GM20431 (cell line): ENCODE results near the gene NEK4.

ENCODE experiments used
- in situ Hi-C: fragments of 300-500 bp; cut with MseI, MboI; formaldehyde crosslinking; loops from one replicate; pipeline ENCODE4 v1.15.0; 2020; ENCODE audit warnings: low sequenced_read_pairs; ENCODE audit not compliant: unreplicated experiment

NEK4 gene

GRCh38 chr3:52770496-52771333 is at the start of gene NEK4:
Gene NEK4 (minus strand): TSS chr3:52770940. CDS start chr3:52770746, 194 bp downstream.
- in situ Hi-C loops: no loop called here

DNA sequence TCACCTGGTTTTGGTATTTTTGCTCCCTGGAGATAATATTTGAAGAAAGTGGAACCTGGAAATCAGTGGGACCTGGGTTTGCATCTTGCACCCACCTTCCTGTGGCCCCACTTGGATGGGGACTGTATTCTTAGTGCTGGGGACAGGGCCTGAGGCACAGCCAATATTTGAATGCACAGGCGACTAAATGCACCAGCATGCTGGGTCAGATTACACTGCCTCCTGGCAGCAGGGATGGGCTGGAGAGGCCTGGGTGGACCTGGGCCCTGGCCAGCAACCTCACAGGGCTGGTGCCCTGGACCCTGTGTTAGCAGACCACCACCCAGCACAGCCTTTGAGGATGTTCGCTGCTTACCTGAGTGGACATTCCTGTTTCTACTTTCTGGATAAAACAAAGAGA is 49.2 kb upstream of the NEK4 start:
- in situ Hi-C loops: no loop called here

DNA sequence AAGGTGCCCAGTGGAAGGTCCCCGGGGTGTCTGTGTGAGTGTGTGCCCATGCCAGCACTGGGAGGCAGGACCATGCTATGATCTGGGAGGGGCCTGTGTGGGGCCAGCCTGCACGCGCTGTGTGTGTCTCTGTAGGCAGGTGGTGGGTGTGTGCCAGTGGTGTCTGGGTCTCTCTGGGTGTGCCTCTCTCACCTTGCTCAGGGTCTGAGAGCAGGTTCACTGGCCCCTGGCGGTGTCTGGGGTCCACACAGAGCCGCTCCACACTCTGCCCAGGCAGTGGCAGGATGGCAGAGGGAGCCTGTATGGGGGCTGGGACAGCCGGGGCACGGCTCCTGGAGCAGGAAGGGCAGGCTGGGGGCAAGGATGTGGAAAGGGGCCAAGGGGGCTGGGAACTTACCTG is 47.1 kb upstream of the NEK4 start:
- in situ Hi-C loops: no loop called here

- in situ Hi-C loops: no loop called here
Measured at GRCh38 chr3:52817221-52817620, 46.5 kb upstream of the NEK4 start.

GRCh38 chr3:52816654-52817053 is 45.9 kb upstream of the NEK4 start:
- in situ Hi-C loops: no loop called here

DNA sequence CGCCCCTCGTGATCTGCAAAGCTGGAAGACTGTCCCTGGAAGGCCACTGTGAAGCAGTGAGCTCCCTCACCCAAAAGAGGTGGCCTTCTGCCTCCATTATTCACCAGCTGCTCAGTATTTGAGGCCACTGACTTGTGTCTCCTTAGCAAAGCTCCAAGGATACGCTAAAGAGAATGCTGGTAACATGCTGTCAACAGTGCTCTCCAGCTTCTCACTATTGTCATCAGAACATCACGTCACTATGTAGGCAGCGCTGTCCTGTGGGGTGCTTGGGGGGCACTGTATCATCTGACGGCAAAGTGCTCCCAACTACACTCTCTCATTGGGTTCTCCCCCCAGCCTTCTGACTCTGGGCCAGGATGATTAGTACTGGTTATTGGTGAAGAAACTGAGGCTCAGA is 45.5 kb upstream of the NEK4 start:
- in situ Hi-C loops: no loop called here

GRCh38 chr3:52813810-52814209 is 43.1 kb upstream of the NEK4 start:
- in situ Hi-C loops: no loop called here

DNA sequence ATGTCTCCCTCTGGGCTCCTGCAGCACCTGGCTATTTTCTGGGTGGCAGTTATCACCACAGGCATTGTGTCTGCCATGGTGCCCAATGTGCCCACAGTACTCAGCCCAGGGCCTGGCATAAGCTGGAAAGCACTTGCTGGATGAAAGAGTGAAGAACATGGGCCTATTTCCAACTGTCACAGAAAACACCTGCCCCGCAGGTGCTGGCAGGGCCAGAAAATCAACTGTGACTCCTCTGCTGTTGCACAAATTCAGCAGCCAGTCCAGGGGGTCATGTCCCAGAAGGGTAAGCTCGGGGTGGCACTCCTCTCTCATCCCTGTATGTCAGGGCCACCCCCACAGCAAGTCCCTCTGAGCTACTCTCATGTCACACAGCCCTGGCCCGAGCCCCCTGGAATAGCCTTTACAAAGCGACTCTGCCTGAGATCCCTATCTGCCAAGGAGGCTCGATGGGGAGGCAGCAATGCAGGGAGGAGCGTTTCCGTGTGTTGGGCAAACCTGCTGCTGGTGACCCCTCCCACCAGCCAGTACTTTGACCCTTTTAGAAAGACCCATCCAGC is 40.8 kb upstream of the NEK4 start:
- in situ Hi-C loops: no loop called here

DNA sequence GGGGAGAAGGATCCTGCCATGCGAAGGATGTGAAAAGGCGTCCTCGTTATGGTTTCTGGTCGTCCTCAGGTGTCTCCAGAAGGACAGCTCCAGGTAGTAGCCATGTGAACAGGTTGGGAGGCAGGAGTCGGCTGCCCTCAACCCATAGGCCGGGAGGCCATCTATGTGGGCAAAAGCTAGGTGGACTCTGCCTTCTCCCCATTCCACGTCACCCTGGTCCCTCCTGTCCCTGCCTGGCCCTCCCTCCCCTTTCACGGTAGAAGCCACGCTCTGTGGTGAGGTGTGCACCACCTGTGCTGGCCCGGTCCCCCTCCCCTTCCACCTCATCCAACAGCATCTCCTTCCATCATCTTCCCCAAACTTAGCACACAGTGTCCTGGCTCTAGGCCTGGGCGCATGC is 40.2 kb upstream of the NEK4 start:
- in situ Hi-C loops: no loop called here

- in situ Hi-C loops: no loop called here
Measured at GRCh38 chr3:52809662-52810377, 39.1 kb upstream of the NEK4 start.

GRCh38 chr3:52809149-52809548 is 38.4 kb upstream of the NEK4 start:
- in situ Hi-C loops: no loop called here

DNA sequence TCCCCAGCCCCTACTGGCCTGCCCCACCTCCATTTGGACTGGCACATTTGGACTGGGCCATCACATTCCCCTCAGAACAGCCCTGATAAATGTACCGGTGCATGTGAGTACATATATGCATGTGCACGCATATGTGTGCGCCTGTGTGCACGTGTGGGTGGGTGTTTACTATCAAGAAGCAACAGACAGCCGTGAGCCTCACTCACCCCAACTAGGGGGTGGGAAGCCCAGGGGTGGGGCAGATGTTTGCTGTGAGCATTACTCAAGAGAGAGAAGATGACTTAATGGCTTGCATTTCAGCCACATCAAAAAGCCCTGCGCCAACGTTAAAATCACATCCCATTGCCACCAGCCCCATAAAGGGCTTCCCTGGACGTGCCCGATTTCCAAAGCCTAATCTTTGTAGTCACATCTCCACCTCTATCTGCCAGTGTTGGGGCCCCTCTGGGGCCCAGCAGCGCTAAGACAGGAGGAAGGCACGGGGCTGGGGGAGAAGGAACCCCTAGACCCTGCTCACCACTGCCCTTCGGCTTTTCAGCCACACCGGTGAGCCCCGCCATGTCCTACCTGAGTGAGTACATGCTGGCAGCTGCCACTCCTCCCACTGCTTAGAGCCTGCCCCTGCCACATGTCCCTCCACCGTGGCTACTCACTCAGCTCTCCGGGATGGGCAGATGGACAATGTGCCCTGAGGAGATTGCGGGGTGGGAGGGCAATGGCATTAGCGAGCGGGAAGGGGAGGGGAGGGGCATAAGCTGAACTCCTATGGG is 34.7 kb upstream of the NEK4 start:
- in situ Hi-C loops: no loop called here

DNA sequence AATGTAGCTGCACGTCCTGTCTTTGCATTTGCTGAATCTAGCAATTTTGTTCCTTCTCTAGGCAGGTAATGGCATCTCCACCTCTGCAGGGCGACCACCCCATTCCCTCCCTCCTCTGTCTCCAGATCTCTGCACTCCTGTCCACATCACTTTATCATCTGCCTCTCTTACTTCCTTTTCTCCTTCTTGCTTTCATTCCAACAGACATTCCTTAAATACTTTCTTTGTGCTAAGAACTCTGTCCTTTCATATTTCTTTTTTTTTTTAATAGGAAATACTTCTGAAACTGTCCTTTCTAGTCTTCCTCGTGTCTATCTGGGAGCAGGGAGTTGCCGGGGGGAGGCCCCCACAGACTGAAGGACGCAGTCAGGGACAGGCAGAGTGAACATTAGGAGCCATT is 31.1 kb upstream of the NEK4 start:
- in situ Hi-C loops: no loop called here

DNA sequence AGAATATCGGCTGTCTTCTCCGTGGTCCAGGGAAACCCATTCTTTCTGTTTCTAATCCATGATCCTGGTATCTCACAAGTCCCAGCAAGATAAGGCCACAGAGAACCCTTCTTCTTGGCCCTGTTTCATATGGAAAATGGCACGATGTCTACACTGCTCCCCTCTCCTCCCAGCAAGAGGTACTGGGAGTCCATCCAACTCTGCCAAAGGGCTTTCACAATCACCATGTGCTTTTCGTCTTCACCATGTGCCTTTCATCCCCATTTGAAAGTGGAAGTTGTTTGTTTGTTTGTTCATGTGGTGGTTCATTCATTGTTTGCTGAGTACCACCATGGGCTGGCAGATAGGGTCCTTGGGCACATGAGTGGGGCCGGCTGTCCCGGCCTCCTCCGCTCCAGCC is 29.3 kb upstream of the NEK4 start:
- in situ Hi-C loops: no loop called here

DNA sequence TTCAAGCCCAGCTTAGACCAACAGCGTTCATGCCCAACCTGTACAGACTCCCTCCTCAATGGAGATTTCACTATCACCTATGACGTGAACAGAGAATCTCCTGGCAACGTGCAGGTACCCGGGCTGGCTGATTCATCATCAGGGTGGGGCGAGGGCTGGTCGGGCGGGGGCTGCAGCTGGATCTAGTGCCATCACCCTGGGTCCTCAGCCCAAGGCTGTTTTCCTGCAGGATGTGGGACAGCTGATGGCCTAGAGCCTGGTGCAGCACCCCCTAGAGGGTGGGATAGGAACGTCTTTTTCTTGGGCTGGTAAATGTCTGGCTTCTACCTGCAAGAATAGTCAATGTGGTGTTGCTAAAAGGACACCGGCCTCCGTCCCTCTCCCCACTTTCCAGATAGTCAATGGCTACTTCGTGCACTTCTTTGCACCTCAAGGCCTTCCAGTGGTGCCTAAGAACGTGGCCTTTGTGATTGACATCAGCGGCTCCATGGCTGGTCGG is 28.3 kb upstream of the NEK4 start:
- in situ Hi-C loops: no loop called here

- in situ Hi-C loops: no loop called here
Measured at GRCh38 chr3:52798376-52798977, 27.7 kb upstream of the NEK4 start.

- in situ Hi-C loops: no loop called here
Measured at GRCh38 chr3:52796411-52796810, 25.7 kb upstream of the NEK4 start.

GRCh38 chr3:52795298-52795900 is 24.7 kb upstream of the NEK4 start:
- in situ Hi-C loops: no loop called here

DNA sequence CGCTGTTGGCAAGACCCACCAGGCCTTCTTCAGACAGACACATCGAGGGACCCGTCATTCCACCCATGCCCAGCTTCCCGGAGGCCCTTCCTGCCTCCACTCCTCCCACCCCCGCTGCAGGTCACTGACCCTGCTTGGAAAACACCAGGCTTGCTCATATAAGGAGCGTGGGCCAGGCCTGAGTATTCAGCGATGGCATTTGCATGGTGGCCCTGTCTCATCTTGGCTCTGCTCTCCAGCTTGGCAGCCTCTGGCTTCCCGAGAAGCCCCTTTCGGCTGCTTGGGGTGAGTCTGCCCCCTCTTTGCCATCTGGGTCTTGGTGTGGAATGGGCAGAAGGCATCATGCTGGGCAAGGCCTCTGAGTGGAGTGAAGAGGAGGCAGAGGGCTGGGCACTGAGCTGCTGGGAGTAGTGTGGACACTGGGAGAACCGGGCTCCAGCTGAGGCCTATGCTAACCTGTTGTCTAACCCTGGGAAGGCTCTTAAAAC is 23.9 kb upstream of the NEK4 start, which contains the start of gene ITIH3:
TSS of gene ITIH3 (plus strand) at position 185 of the 488 bp plus-strand sequence. CDS start at position 193, 8 bp downstream.
- in situ Hi-C loops: no loop called here
